GM12874 (cell line): ENCODE results near the gene RAP1GAP.

Experiments
- TF ChIP-seq, protein P1 (sequence below): IDR thresholded peaks from 2 replicates; pipeline ENCODE4 v1.5.1; 2011; ENCODE audit warnings: low read depth, mild to moderate bottlenecking, control low read depth, low read length, moderate library complexity; ENCODE audit not compliant: insufficient read depth

Gene RAP1GAP

DNA sequence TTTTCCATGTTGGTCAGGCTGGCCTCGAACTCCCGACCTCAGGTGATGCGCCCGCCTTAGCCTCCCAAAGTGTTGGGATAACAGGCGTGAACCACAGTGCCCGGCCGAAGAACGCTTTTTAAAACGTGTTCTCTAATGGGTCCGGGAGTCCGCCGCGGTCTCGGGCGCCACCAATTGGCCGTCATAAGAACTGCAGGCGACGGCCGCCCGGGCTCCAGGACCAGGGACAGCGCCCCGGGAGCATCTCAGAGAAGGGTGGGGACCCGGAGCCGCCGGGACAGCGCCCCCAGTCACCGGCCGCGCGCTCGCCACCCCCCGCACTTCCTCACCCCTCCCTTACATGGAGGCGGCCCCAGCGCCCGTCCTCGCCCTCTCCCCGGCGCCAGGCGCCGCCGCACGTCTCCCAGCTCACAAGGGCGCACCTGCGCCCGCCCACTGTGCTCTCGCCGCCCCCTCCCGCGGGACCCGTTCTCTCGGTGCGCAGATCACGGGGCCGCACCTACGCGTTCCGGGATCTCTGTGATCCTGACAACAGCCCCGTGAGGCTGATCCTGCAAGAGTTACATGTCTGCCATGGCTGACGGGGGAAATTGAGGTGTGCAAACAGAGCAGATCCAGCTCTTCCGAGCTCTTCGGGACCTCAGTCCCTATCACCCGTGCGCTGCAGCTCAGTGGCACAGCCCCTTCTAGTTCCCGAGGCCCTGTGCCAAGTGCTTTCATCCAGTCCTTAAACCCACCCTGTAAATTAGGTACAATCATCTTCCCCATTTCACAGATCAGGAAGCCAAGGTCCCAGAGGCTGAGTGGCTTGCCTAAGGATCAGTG, 9.8 kb downstream of the RAP1GAP start:
- TF ChIP-seq, protein P1, sequence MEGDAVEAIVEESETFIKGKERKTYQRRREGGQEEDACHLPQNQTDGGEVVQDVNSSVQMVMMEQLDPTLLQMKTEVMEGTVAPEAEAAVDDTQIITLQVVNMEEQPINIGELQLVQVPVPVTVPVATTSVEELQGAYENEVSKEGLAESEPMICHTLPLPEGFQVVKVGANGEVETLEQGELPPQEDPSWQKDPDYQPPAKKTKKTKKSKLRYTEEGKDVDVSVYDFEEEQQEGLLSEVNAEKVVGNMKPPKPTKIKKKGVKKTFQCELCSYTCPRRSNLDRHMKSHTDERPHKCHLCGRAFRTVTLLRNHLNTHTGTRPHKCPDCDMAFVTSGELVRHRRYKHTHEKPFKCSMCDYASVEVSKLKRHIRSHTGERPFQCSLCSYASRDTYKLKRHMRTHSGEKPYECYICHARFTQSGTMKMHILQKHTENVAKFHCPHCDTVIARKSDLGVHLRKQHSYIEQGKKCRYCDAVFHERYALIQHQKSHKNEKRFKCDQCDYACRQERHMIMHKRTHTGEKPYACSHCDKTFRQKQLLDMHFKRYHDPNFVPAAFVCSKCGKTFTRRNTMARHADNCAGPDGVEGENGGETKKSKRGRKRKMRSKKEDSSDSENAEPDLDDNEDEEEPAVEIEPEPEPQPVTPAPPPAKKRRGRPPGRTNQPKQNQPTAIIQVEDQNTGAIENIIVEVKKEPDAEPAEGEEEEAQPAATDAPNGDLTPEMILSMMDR, result peak; percentile 92

DNA sequence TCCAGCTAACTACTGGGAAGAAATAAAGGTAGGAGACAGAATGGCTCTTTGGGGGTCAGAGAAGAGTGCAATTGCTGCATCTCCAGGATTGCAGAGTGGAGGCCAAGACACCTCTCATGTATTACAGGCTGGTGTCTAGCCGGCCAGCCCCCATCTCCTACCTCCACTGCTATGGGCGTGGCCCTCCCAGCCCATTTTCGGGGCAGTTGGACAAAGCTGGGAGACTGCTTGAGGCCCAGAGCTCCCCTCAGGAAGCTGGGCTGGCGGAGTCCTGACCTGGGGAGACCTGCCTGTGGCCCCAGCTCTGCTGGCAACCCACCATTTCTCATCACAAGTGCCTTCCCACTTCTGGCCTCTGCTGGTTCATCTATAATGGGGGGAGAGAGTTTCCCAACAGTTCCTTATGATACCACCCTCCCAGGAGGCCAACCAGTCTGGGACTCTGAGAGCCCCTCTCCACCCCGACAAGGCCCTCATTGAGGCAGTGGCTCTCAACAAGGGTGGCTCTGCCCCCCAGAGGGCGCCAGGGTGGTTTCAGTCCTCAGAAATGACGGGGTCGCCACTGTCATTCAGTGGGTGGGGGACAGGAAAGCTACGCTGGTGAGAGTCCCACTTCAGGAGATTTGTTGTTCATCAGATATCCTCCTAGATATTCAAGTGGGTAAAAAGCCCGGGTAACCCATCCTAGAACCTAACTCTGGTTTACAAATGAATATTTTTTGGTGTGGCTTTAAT, 11.5 kb downstream of the RAP1GAP start:
- TF ChIP-seq, protein P1, result 0 out of 2 replicates have a peak, but pooled peaks have one; percentile 5

GRCh38 chr1:21655748-21656147, 13.4 kb downstream of the RAP1GAP start:
- TF ChIP-seq, protein P1, result no peak

DNA sequence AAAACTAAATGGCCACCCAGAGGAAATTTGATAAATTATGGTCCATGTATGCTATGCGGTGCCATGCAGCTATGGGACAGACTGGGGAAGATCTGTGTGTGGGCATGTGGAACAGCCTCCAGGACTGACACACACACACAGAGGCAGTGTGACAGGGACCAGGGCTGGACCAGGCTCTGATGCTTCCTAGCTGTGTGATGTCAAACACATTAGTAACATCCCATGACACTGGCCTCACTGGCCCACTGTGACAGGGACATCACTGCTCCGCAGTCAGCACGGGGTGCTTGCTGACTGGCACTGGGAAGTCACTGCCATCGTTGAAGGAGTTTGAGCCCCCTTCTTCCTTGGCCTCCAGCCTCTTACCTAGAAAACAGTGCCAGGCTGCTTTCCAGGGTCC, 13.9 kb downstream of the RAP1GAP start:
- TF ChIP-seq, protein P1, result no peak

GRCh38 chr1:21654209-21654608, 14.9 kb downstream of the RAP1GAP start:
- TF ChIP-seq, protein P1, result no peak

- TF ChIP-seq, protein P1, result no peak
Measured at GRCh38 chr1:21653744-21654100, 15.4 kb downstream of the RAP1GAP start.

GRCh38 chr1:21652937-21653743, 16.0 kb downstream of the RAP1GAP start:
- TF ChIP-seq, protein P1, result no peak
